GM12878 (cell line): ENCODE results near the gene SLC25A26. TPM values are rescaled to one million over a fixed set of nuclear protein-coding genes. Genes with fewer than 3 reads are reported as not detected.

Experiments used
- ATAC-seq: fragments of 200-7000 bp; cut with Tn5 transposase; 3 replicates; pipeline ENCODE4 v1.9.1; 2020; ENCODE audit warnings: mild to moderate bottlenecking, moderate library complexity
- BruUV-seq: library from RNA; stranded (reverse); fragments of 400-500 nt; replicated peaks from 2 replicates; lab custom pipeline; 2021; lab: Mats Ljungman, UMichigan
- CTCF ChIA-PET: fragments of 300-600 bp; sonication (Branson Sonifier 250); formaldehyde crosslinking; extraction: SDS; loops from one replicate; lab custom pipeline; 2021; ENCODE audit warnings: inconsistent platforms; lab: Yijun Ruan, JAX
- POLR2A ChIA-PET: fragments of 350-600 bp; formaldehyde crosslinking; extraction: SDS; loops from one replicate; lab custom pipeline; 2021; ENCODE audit warnings: inconsistent platforms; lab: Charles Lee
- RAD21 ChIA-PET: fragments of 300-600 bp; sonication (Branson Sonifier 250); formaldehyde crosslinking; loops from one replicate; lab custom pipeline; 2023; ENCODE audit warnings: antibody characterized with exemption; ENCODE audit not compliant: unreplicated experiment; lab: Charles Lee
- SMC1A ChIA-PET: fragments of 300-600 bp; sonication (Branson Sonifier 250); formaldehyde crosslinking; loops from one replicate; lab custom pipeline; 2023; ENCODE audit not compliant: unreplicated experiment, uncharacterized antibody; lab: Charles Lee
- DNase-seq: peaks from one replicate; pipeline ENCODE4 v3.0.0-alpha.2; 2011; ENCODE audit warnings: low read depth, low spot score
- FAIRE-seq: peaks from 3 replicates; lab custom pipeline; 2011; peaks lifted over from hg19 to GRCh38; lab: Jason Lieb, UNC
- H2AFZ ChIP-seq: 2 replicates; pipeline ENCODE4 v1.6.0; 2011; ENCODE audit warnings: low read depth, low read length, control low read depth; ENCODE audit not compliant: control insufficient read depth
- H3K27ac ChIP-seq: 2 replicates; pipeline ENCODE4 v1.5.1; 2011; ENCODE audit warnings: control low read depth; ENCODE audit not compliant: control insufficient read depth, insufficient read depth
- H3K27me3 ChIP-seq, 2 experiments: replicated peaks in 1 of 2; 2 replicates each; pipeline versions ENCODE4 v1.6.0 to v1.6.1; 2011; ENCODE audit warnings: low read length in 1 of 2; ENCODE audit not compliant: control insufficient read depth in 2 of 2, insufficient read depth in 2 of 2
- H3K36me3 ChIP-seq, 2 experiments: 2 replicates each; pipeline ENCODE4 v1.5.1; 2011; ENCODE audit warnings: low read length in 1 of 2; ENCODE audit not compliant: control insufficient read depth in 2 of 2, insufficient read depth in 2 of 2
- H3K4me1 ChIP-seq: 2 replicates; pipeline ENCODE4 v1.6.1; 2011; ENCODE audit warnings: mild to moderate bottlenecking, low read length, moderate library complexity, mixed read lengths; ENCODE audit not compliant: control insufficient read depth, insufficient read depth
- H3K4me2 ChIP-seq: 2 replicates; pipeline ENCODE4 v1.6.0; 2011; ENCODE audit warnings: control low read depth; ENCODE audit not compliant: control insufficient read depth, insufficient read depth
- H3K4me3 ChIP-seq: fragments of 200-600 bp; sonication (generic); 2 replicates; pipeline ENCODE4 v1.5.1; 2016
- H3K79me2 ChIP-seq: 2 replicates; pipeline ENCODE4 v1.6.0; 2011; ENCODE audit warnings: low read length; ENCODE audit not compliant: control insufficient read depth, insufficient read depth
- H3K9ac ChIP-seq: 2 replicates; pipeline ENCODE4 v1.8.0; 2011; ENCODE audit warnings: low read length, control low read depth, mixed read lengths; ENCODE audit not compliant: control insufficient read depth, insufficient read depth
- H3K9me3 ChIP-seq: replicated peaks from 3 replicates; pipeline ENCODE4 v1.5.1; 2011; ENCODE audit warnings: mild to moderate bottlenecking, low read length; ENCODE audit not compliant: control insufficient read depth, insufficient read depth
- H4K20me1 ChIP-seq: 2 replicates; pipeline ENCODE4 v1.6.0; 2011; ENCODE audit not compliant: control insufficient read depth, insufficient read depth
- EZH2 ChIP-seq: IDR thresholded peaks from 2 replicates; pipeline ENCODE4 v1.6.1; 2012; ENCODE audit warnings: low read depth, mild to moderate bottlenecking, control low read depth, inconsistent platforms, low read length, borderline replicate concordance; ENCODE audit not compliant: control insufficient read depth
- KAT2A ChIP-seq: conservative IDR thresholded peaks from 2 replicates; pipeline ENCODE4 v1.6.1; 2011; ENCODE audit warnings: low read depth, low read length; ENCODE audit not compliant: control insufficient read depth
- KDM1A ChIP-seq: fragments of 200-600 bp; sonication (generic); IDR thresholded peaks from 2 replicates; pipeline ENCODE4 v1.6.1; 2016; ENCODE audit warnings: borderline replicate concordance
- POLR2AphosphoS2 ChIP-seq: IDR thresholded peaks from 2 replicates; pipeline ENCODE4 v1.6.1; 2011; ENCODE audit warnings: low read depth, mild to moderate bottlenecking, low read length, improper control_type of control experiment, moderate library complexity
- PRDM15 ChIP-seq: fragments of 450-650 bp; formaldehyde crosslinking; IDR thresholded peaks from 2 replicates; pipeline ENCODE4 v1.4.0; 2020; ENCODE audit warnings: mild to moderate bottlenecking, moderate library complexity
- SUZ12 ChIP-seq: fragments of 200-600 bp; sonication (generic); IDR thresholded peaks from one replicate; pipeline ENCODE4 v1.6.1; 2018; ENCODE audit warnings: antibody characterized with exemption, mild to moderate bottlenecking; ENCODE audit not compliant: unreplicated experiment
- TAF1 ChIP-seq: IDR thresholded peaks from 2 replicates; pipeline ENCODE4 v1.6.1; 2011; ENCODE audit warnings: mild to moderate bottlenecking, low read depth, low read length, borderline replicate concordance
- ZNF592 ChIP-seq: fragments of 450-650 bp; IDR thresholded peaks from 2 replicates; pipeline ENCODE4 v1.6.1; 2017; ENCODE audit warnings: mild to moderate bottlenecking, moderate library complexity
- WGBS: methylation state at CpG from one replicate; pipeline ENCODE4 v1.1.6; 2016; ENCODE audit warnings: low lambda C conversion rate; ENCODE audit not compliant: insufficient replicate concordance, insufficient coverage; ENCODE audit errors: missing lambda C conversion rate; 5-methylcytosine and 5-hydroxymethylcytosine counted together
- in situ Hi-C: fragments of 300-500 bp; cut with MboI; formaldehyde crosslinking; loops from 9 replicates; pipeline ENCODE4 v1.14.3; 2018; ENCODE audit warnings: mixed read lengths
- intact Hi-C: fragments of 100-400 bp; cut with micrococcal nuclease; formaldehyde crosslinking; loops from one replicate; pipeline ENCODE4 v1.14.2; 2022; ENCODE audit not compliant: unreplicated experiment
- polyA plus RNA-seq, 11 experiments: library from polyadenylated mRNA; depleted of rRNA in 4 of 11; unstranded in 6 of 11; stranded (reverse) in 5 of 11; fragments of >200 nt; fragmentation: Nextera tagmentation in 4 of 11; fragmentation: Illumina TruSeq in 1 of 11; extraction: Ambion mirVana in 4 of 11; extraction: Trizol in 1 of 11; gene quantifications; 1 replicate in 1 of 11; 2 replicates in 10 of 11; pipeline versions ENCODE4 v1.2.1 to v1.2.3, GENCODE V29; 2011 to 2016; ENCODE audit warnings: inconsistent platforms in 2 of 11, missing spikeins in 2 of 11, low read depth in 1 of 11
- total RNA-seq, 4 experiments: library from RNA; depleted of rRNA in 3 of 4; stranded (reverse); fragments of >200 nt in 3 of 4; fragmentation: Illumina TruSeq in 1 of 4; extraction: Trizol in 1 of 4; gene quantifications; 2 replicates each; pipeline versions ENCODE4 v1.2.1 to v1.2.3, GENCODE V29; 2013 to 2021

The SLC25A26 gene
- total and polyA plus RNA-seq, 10 of the 15 experiments (the other 5 are each of a cell fraction or from before 2014, with no cell fraction given): 14.6 to 49.7 (median 24.9) TPM

GRCh38 chr3:66423791-66424190, 203.0 kb downstream of the SLC25A26 start:
- POLR2A ChIA-PET: no interaction called here
- H3K4me2 ChIP-seq: no peak overlapping the region
- no peaks in the 10 kb centered on the region for H3K79me2 ChIP-seq
- no peak overlapping the region for H3K27ac ChIP-seq
- TF ChIP-seq SUZ12 (no peak), PRDM15 (CRISPR knock-in tag) (no peak), KDM1A (no peak), KAT2A (no peak), TAF1 (no peak), ZNF592 (no peak), POLR2AphosphoS2 (no peak), EZH2 (no peak)
- peaks cover 7% of the 10 kb centered on the region; the same call in 2 of the 3 replicates for H3K9me3 ChIP-seq
- no peak overlapping the region for H3K4me3 ChIP-seq
- FAIRE-seq (no peak), ATAC-seq (no peak), DNase-seq (no peak)
- H2AFZ ChIP-seq: no peak overlapping the region
- no peak overlapping the region for H3K9ac ChIP-seq
- SMC1A ChIA-PET: no interaction called here
- no peaks in the 10 kb centered on the region for H4K20me1 ChIP-seq
- intact Hi-C loops (no loop called here), in situ Hi-C loops (no loop called here)
- CTCF ChIA-PET: no interaction called here
- no TSS peak for BruUV-seq
- no peaks in the 10 kb centered on the region for H3K27me3 ChIP-seq
- no peaks in the 10 kb centered on the region for H3K36me3 ChIP-seq
- WGBS: 4% methylated on average over 3 of the region's 3 CpGs
- H3K4me1 ChIP-seq: no peaks in the 10 kb centered on the region
- RAD21 ChIA-PET: no interaction called here
